Measurements from ENCODE around the gene KIAA0586.
"Not testable (repeated sequence)": the region's sequence is repeated elsewhere in the genome, so short reads cannot be mapped to it uniquely, and the experiment has no call there.

Gene KIAA0586

GRCh38 chr14:58427281-58428117, at the start of gene KIAA0586, which contains the start of gene TIMM9:
KIAA0586 (plus strand) TSS chr14:58427719; CDS start chr14:58428265, 546 bp downstream.
TIMM9 (minus strand) TSS chr14:58427531; CDS start chr14:58411945, 15,586 bp downstream.
- peak; percentile 93 for DNase-seq (ENCODE audit: low spot score)

- no peak for DNase-seq (ENCODE audit: low spot score)
Observed at GRCh38 chr14:58390830-58391229, 36.7 kb upstream of the KIAA0586 start.

GRCh38 chr14:58395562-58395811, 32.0 kb upstream of the KIAA0586 start:
- DNase-seq (ENCODE audit: low spot score) = no peak

- DNase-seq (ENCODE audit: low spot score) = peak; percentile 84
Observed at GRCh38 chr14:58395812-58396788, 31.4 kb upstream of the KIAA0586 start, which contains the start of gene TOMM20L. TOMM20L (plus strand) TSS chr14:58395930; CDS start chr14:58395958, 28 bp downstream.

- no peak for DNase-seq (ENCODE audit: low spot score)
Observed at GRCh38 chr14:58397156-58397555, 30.4 kb upstream of the KIAA0586 start.

DNA sequence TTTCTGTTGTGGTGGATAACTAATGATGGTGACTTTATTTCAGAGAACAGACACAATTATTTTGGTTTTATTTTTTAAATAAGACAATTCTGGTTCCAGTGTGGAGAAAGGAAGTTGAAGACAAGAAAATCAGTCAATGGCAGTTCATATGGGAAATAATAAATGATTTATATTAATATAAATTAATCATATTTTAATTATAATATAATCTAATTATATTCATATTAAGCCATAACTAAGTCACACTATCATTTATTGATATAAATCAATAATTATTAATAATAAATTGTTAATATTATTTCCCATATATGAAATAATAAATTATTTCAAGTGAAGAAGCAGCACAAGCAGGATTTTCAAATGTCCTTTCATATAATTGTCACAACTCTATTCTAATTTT, 29.0 kb upstream of the KIAA0586 start:
- DNase-seq (ENCODE audit: low spot score) = no peak

- DNase-seq (ENCODE audit: low spot score) = no peak
Observed at GRCh38 chr14:58398895-58399294, 28.6 kb upstream of the KIAA0586 start.

DNA sequence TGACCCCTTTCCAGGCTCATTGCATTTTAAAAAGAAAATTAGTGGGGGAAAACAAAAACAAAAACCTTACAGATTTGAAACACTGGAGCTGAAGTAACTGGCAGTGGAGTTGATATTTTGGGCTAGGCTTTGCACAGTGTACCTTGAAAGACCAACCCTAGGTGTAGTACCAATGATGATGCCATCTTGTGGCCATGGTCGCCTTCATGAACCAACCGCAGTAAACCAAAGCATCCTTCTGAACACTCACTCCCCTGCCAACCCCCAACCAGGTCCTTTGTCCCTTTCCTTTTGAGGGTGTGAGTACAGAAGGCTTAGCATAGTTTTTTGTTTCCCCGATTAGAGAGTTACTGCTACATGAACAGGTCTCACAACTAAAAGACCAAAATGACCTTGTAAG, 25.9 kb upstream of the KIAA0586 start:
- peak; percentile 37 for DNase-seq (ENCODE audit: low spot score)

DNA sequence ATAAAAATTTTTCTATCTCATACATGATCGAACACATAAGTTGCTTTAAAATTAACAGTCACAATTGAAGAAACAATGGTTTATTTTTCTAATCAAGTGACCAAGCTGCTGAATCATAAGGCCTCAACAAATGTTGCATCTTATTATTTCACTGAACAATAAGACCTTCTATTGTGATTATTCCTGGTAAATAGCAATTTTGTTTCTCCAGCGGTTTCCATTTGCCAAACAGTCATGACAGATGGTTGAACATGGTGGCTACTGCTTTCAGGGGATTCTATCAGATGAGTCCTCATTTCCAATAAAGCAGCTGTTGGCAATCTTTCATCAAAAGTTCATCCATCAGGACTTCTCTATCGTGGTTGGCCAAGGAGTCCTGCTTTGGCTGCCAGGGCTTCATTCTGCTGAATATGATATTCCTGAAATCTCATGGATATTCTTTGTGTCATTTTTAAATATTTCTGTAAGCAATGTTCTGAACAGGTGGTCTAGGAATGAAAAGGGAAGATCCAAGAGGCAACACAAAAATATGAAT, 18.8 kb upstream of the KIAA0586 start:
- no peak for DNase-seq (ENCODE audit: low spot score)

- peak; percentile 34 for DNase-seq (ENCODE audit: low spot score)
Observed at GRCh38 chr14:58414845-58415244, 12.7 kb upstream of the KIAA0586 start.

DNA sequence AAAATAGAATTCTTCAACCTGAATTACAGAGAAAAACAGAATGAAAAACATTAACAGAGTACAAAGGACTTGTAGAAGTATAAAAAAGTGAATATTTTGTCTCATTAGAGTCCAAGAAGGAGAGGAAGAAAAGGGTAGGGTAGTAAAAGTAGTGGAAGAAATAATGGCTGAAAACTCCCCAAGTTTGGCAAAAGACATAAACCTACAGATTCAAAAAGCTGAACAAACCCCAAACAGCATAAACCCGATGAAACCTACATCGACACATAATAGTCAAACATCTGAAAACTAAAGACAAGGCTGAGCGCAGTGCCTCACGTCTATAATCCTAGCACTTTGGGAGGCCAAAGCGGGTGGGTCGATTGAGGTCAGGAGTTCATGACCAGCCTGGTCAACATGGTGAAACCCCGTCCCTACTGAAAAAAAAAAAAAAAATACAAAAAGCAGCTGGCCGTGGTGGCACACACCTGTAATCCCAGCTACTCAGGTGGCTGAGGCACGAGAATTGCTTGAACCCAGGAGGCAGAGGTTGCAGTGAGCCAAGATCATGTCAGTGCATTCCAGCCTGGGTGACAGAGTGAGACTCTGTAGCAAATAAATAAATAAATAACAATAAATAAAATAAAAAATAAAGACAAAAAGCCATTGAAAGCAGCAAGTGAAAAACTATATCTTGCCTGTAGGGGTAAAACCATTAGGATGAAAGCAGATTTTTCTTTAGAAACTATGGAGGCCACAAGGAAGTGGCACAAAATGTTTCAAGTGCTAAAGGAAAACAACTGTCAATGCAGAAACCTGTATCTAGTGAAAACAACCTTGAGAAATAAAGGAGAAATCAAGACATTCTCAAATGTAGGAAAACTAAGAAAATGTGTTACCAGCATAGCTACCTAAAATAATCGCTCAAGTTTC, 11.6 kb upstream of the KIAA0586 start:
- no peak for DNase-seq (ENCODE audit: low spot score)

DNA sequence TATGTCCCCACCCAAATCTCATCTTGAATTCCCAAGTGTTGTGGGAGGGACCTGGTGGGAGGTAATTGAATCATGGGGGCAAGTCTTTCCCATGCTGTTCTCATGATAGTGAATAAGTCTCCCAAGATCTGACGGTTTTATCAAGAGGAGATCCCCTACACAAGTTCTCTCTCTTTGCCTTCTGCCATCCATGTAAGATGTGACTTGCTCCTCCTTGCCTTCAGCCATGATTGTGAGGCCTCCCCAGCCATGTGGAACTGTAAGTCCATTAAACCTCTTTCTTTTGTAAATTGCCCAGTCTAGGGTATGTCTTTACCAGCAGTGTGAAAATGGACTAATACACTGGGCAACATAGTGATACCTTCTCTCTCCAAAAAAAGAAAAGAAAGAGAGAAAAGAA, 10.6 kb upstream of the KIAA0586 start:
- DNase-seq (ENCODE audit: low spot score) = not testable (repeated sequence)

GRCh38 chr14:58426670-58427280, 744 bp upstream of the KIAA0586 start:
- DNase-seq (ENCODE audit: low spot score) = peak; percentile 80

- peak; percentile 22 for DNase-seq (ENCODE audit: low spot score)
Observed at GRCh38 chr14:58428118-58428683, 682 bp downstream of the KIAA0586 start.

DNA sequence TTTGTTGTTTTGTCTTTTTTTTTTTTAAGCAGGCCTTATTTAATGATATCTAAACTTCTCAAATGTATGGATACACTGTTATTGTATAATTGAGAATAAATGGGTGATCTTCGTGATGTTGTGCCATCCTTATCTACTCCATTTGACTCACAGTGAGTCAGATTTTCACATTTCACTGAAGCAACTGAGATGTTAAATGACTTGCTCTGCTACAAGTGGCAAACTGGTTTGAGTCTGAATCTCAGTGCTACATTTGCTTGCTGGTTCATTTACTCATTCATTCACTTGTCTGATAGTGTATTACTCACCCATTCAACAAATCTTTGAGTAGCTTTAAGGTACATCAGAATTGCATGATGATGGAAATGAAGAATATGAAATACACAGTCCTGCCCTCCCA, 2.6 kb downstream of the KIAA0586 start:
- DNase-seq (ENCODE audit: low spot score) = no peak

- DNase-seq (ENCODE audit: low spot score) = no peak
Observed at GRCh38 chr14:58439476-58439875, 12.0 kb downstream of the KIAA0586 start.

DNA sequence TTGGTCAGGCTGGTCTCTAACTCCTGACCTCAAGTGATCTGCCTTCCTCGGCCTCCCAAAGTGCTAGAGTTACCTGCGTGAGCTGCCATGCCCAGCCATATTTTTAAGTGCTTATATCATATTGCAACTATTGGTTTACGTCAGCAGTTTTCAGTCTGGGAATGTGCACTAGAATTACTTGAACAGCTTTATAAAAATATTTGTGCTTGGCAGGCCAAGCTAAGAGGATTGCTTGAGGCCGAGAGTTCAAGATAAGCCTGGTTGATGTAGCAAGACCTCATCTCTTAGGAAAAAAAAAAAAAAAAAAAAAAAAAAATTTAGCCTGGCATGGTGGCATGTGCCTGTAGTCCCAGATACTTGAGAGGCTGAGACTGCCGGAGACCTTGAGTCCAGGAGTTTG, 17.1 kb downstream of the KIAA0586 start:
- no peak for DNase-seq (ENCODE audit: low spot score)

GRCh38 chr14:58455593-58456265, 28.2 kb downstream of the KIAA0586 start:
- no peak for DNase-seq (ENCODE audit: low spot score)

- DNase-seq (ENCODE audit: low spot score) = no peak
Observed at GRCh38 chr14:58460772-58461171, 33.3 kb downstream of the KIAA0586 start.

DNA sequence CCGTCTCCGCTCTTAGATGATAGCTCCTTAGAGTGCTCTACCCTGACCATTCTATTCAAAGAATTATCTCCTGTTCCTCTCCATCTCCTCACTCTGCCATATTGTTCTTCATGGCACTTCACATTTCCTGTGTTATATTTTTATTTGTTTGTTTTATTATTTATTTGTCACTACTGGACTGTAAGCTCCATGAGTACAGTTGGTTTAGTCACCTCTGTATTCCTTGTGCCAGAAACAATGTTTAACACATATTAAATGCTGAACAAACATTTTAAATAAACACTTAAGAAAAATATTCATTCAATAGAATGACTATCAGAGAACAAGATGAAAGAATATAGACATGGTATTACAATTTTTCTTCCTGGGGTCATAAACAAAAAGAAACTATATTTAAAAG, 35.6 kb downstream of the KIAA0586 start:
- DNase-seq (ENCODE audit: low spot score) = no peak
